MCF 10A (cell line): Measurements from ENCODE around the gene C16orf96. TPM values are rescaled to one million over a fixed set of nuclear protein-coding genes. Genes with fewer than 3 reads are reported as not detected.

Experiments
- BruUV-seq: library from RNA; stranded (reverse); fragments of 400-500 nt; replicated peaks from 2 replicates; lab custom pipeline; 2021; lab: Mats Ljungman, UMichigan
- CTCF ChIA-PET: fragments of 300-600 bp; sonication (Branson Sonifier 250); formaldehyde crosslinking; extraction: SDS; loops from one replicate; lab custom pipeline; 2021; ENCODE audit warnings: antibody characterized with exemption, inconsistent platforms; lab: Yijun Ruan, JAX
- POLR2A ChIA-PET: fragments of 300-600, 350-650 bp; sonication (Branson Sonifier 250); formaldehyde crosslinking; extraction: SDS; loops from one replicate; lab custom pipeline; 2020; ENCODE audit warnings: antibody characterized with exemption, inconsistent platforms; lab: Yijun Ruan, JAX
- DNase-seq: peaks from one replicate; pipeline ENCODE4 v3.0.0-alpha.2; 2018; ENCODE audit not compliant: unreplicated experiment
- H3K27ac Mint-ChIP-seq: one replicate; pipeline ENCODE4 v1.8.0; 2022; ENCODE audit warnings: mild to moderate bottlenecking, low read depth, mixed read lengths; ENCODE audit not compliant: unreplicated experiment
- H3K27me3 Mint-ChIP-seq: one replicate; pipeline ENCODE4 v1.8.0; 2022; ENCODE audit warnings: mixed read lengths; ENCODE audit not compliant: insufficient read depth, unreplicated experiment
- H3K36me3 Mint-ChIP-seq: one replicate; pipeline ENCODE4 v1.8.0; 2022; ENCODE audit warnings: mild to moderate bottlenecking, moderate library complexity, mixed read lengths; ENCODE audit not compliant: insufficient read depth, unreplicated experiment
- H3K4me1 Mint-ChIP-seq: one replicate; pipeline ENCODE4 v1.8.0; 2022; ENCODE audit warnings: mixed read lengths; ENCODE audit not compliant: insufficient read depth, unreplicated experiment
- H3K4me3 Mint-ChIP-seq: one replicate; pipeline ENCODE4 v1.8.0; 2022; ENCODE audit warnings: mild to moderate bottlenecking, moderate library complexity, mixed read lengths; ENCODE audit not compliant: unreplicated experiment
- H3K9me3 Mint-ChIP-seq: one replicate; pipeline ENCODE4 v1.8.0; 2022; ENCODE audit warnings: mixed read lengths; ENCODE audit not compliant: unreplicated experiment
- CTCF ChIP-seq: fragments of 200-600 bp; IDR thresholded peaks from one replicate; pipeline ENCODE4 v1.8.0; 2022; ENCODE audit warnings: antibody characterized with exemption, mild to moderate bottlenecking; ENCODE audit not compliant: unreplicated experiment
- intact Hi-C: fragments of 100-400 bp; cut with micrococcal nuclease; formaldehyde crosslinking; loops from 2 replicates; pipeline ENCODE4 v1.14.1; 2022
- total RNA-seq: library from RNA; stranded (reverse); gene quantifications from 2 replicates; pipeline ENCODE4 v1.2.3, GENCODE V29; 2022

The C16orf96 gene
- total RNA-seq, 1 experiment from 2014 or later = not detected

DNA sequence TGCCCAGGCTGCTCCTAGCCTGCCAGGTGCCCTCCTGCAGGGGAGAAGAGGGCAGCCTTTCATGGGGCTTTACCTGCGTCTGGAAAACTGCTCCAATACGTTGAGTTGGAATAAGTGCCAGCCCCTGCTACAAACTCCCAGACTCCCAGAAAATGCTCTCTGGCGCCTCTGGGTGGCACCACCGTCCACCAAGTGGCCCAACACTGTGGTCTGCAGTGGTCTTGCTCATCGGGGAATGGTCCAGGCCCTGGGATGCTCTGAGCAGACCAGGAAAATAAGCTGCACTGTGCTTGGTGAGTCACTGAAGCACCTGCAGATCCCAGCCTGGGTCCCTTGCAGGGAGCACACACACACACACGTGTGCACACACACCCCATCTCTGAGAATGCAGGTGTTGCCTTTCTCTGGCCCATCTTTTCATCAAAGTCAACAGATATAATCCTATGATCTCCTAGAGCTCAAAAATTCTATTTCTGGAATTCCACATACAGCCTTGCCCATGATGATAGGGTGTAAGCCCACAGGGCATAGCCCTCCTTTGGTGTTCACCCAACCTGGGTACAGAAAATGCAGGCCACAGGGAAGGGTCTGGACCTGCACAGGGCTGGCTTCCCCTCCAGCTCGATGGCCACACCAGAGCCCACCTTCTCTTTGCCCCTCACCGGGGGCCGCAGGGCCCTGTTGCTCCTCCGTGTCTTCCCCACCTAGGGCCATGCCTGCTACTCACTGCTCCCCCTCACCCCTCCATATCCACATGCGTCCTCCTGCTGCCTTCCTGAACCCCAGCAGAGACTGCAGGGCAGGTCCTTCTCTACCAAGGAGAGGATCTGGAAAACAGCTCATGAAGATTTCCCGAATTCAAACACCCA is 38.1 kb upstream of the C16orf96 start:
- CTCF ChIA-PET = interaction anchor here (0.6 to 3.1 kb wide), 19 partner anchors 8 to 135 kb away, joined by 3 to 23 read pairs (median 4); partner anchors contain the start of gene MGRN1
- Mint-ChIP-seq H3K9me3 (no peaks in the 10 kb centered on the region), H3K36me3 (peaks cover 8% of the 10 kb centered on the region), H3K4me1 (no peaks in the 10 kb centered on the region), H3K27ac (no peak overlapping the region), H3K27me3 (no peaks in the 10 kb centered on the region), H3K4me3 (no peak overlapping the region)
- DNase-seq = peak; percentile 38
- POLR2A ChIA-PET = interaction anchor here (0.6 kb wide), 1 partner anchor 43 kb away, joined by 3 read pairs; no protein-coding TSS in a partner anchor
- intact Hi-C loops = loop anchor here (1.0 to 5.0 kb wide), 2 partner anchors 67 to 439 kb away; partner anchors contain the start of gene SEC14L5
- TF ChIP-seq CTCF = peak; percentile 73
- BruUV-seq = no TSS peak

- H3K4me3 Mint-ChIP-seq = no peak overlapping the region
- BruUV-seq = no TSS peak
- H3K36me3 Mint-ChIP-seq = no peaks in the 10 kb centered on the region
- ChIA-PET CTCF (interaction anchor here (1.2 to 3.1 kb wide), 6 partner anchors 12 to 105 kb away, joined by 4 to 23 read pairs (median 8); partner anchors contain the start of gene MGRN1), POLR2A (no interaction called here)
- intact Hi-C loops = loop anchor here (5.0 kb wide), 1 partner anchor 438 kb away; the partner anchor contains the start of gene SEC14L5
- no peak for DNase-seq
- H3K4me1 Mint-ChIP-seq = no peaks in the 10 kb centered on the region
- H3K27ac Mint-ChIP-seq = no peak overlapping the region
- H3K9me3 Mint-ChIP-seq = no peaks in the 10 kb centered on the region
- TF ChIP-seq CTCF = no peak
- no peaks in the 10 kb centered on the region for H3K27me3 Mint-ChIP-seq
These were observed 36.7 kb upstream of the C16orf96 start for GRCh38 chr16:4519274-4520058.

DNA sequence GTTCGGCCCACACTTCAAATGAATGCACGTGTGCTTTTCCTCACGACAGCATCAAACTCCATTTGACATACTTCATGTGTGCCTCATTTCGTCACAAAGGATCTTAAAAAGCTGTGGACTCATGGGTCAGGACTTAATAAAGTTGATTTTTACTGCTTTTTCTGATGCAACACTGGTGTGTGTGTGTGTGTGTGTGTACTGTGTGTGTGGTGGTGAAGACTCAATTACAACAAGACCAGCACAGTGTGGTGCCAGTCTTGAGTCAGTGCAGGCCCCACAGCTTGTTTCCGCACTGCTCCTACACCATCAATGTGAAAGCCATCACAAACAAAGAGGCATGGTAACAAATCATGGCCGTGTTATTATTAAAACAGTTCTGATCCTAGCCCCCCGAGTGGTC is 35.2 kb upstream of the C16orf96 start:
- no peaks in the 10 kb centered on the region for H3K36me3 Mint-ChIP-seq

More for the DNA sequence above, 35.2 kb upstream of the C16orf96 start:
- H3K4me1 Mint-ChIP-seq = no peaks in the 10 kb centered on the region
- no peak overlapping the region for H3K4me3 Mint-ChIP-seq
- BruUV-seq = no TSS peak
- no peak for DNase-seq
- no peaks in the 10 kb centered on the region for H3K27me3 Mint-ChIP-seq
- intact Hi-C loops = no loop called here
- H3K9me3 Mint-ChIP-seq = no peaks in the 10 kb centered on the region
- TF ChIP-seq CTCF = no peak
- POLR2A ChIA-PET = no interaction called here
- H3K27ac Mint-ChIP-seq = no peak overlapping the region
- CTCF ChIA-PET = interaction anchor here (0.8 kb wide), 1 partner anchor 14 kb away, joined by 3 read pairs; no protein-coding TSS in a partner anchor
